ENCODE data around the gene DNAAF8. TPM values are rescaled to one million over a fixed set of nuclear protein-coding genes. Genes with fewer than 3 reads are reported as not detected.
"Not testable (repeated sequence)": the region's sequence is repeated elsewhere in the genome, so short reads cannot be mapped to it uniquely, and the experiment has no call there.

The DNAAF8 gene
- total RNA-seq, 1 donor from 2014 or later: not detected

DNA sequence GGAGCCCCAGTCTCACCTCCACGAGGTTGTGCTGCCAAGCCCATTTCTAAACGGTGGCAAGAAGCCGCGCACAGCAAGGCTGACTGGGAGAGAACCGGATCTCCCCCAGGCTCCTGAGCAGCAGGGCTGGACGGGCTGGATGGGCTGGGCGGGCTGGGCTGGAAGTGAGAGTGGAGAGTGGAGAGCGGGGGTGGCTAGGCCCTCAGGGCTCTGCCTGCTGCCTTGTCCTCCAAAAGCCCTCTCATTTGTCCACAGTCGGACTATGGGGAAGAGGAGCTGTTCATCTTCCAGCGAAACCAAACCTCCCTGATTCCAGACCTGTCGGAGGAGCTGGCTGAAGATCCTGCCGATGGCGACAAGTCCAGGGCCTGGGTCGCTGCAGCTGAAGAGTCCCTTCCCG lies 3.2 kb downstream of the DNAAF8 start:
- H3K27me3 Mint-ChIP-seq (ENCODE audit: insufficient read depth, low read depth): peaks cover 6% of the 10 kb centered on the region
- Histone ChIP-seq H3K4me3 (no peak overlapping the region), H3K79me2 (ENCODE audit: low read depth) (peaks cover 12% of the 10 kb centered on the region), H3K9ac (no peak overlapping the region), H3K4me1 (peaks cover 12% of the 10 kb centered on the region), H2AFZ (replicated peaks) (no peak overlapping the region), H4K20me1 (ENCODE audit: low read depth) (no peaks in the 10 kb centered on the region), H3K9me3 (ENCODE audit: low read depth) (no peaks in the 10 kb centered on the region), H3K36me3 (no peaks in the 10 kb centered on the region), H3F3A (ENCODE audit: low read depth) (peaks cover 27% of the 10 kb centered on the region), H3K27ac (no peak overlapping the region), H3K27me3 (no peaks in the 10 kb centered on the region), H3K4me2 (no peak overlapping the region)
- no peak overlapping the region for H3K27ac Mint-ChIP-seq
- no peak for DNase-seq (ENCODE audit: low spot score)
- peaks cover 14% of the 10 kb centered on the region for H3K4me1 Mint-ChIP-seq
- H3K4me3 Mint-ChIP-seq: no peak overlapping the region
- no peak for TF ChIP-seq EZH2 (IDR thresholded peaks at IDR 0.05)
- TF ChIP-seq, protein P1, sequence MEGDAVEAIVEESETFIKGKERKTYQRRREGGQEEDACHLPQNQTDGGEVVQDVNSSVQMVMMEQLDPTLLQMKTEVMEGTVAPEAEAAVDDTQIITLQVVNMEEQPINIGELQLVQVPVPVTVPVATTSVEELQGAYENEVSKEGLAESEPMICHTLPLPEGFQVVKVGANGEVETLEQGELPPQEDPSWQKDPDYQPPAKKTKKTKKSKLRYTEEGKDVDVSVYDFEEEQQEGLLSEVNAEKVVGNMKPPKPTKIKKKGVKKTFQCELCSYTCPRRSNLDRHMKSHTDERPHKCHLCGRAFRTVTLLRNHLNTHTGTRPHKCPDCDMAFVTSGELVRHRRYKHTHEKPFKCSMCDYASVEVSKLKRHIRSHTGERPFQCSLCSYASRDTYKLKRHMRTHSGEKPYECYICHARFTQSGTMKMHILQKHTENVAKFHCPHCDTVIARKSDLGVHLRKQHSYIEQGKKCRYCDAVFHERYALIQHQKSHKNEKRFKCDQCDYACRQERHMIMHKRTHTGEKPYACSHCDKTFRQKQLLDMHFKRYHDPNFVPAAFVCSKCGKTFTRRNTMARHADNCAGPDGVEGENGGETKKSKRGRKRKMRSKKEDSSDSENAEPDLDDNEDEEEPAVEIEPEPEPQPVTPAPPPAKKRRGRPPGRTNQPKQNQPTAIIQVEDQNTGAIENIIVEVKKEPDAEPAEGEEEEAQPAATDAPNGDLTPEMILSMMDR (IDR thresholded peaks at IDR 0.05): no peak
- no peak for TF ChIP-seq EZH2phosphoT487 (IDR thresholded peaks at IDR 0.05)
- no peaks in the 10 kb centered on the region for H3K9me3 Mint-ChIP-seq
- H3K36me3 Mint-ChIP-seq: no peaks in the 10 kb centered on the region

- not testable (repeated sequence) for H3K36me3 Mint-ChIP-seq, H3K27ac Mint-ChIP-seq, H3K4me3 Mint-ChIP-seq
These were observed 4.0 kb downstream of the DNAAF8 start for GRCh38 chr16:4738370-4738769.

DNA sequence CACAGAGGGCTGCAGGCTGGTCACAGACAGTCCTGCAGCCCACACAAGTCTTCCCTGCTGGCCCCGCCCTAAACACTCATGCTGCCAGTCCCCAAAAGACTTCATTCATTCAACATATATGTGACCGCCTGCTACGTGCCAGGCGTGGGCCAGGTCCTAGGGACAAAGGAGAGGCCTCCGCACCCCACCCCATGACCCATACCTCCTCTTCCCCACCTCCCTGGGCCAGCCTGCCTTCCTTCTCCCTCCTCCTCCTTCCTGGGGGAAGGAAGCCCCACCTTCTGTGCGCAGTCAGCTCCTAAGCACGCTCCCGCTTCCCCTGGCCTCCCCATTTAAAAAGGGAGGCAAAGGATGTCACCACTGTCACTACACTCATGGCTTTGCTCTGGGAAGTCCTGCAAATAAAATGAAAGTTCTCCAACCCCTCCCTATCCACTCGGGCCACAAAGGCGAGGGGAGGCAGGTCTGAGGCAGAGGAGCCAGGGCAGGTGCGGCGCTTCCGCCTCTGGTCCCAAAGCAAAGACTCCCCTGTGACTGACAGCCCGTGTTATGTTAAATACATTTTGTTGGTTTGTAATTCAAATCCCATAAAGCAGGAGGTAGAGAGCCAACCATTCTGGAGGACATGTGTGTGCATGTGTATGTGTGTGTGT lies 9.0 kb downstream of the DNAAF8 start:
- no peak overlapping the region for H3K27ac Mint-ChIP-seq
- Histone ChIP-seq H3K4me2 (no peak overlapping the region), H3K36me3 (no peaks in the 10 kb centered on the region), H3K79me2 (ENCODE audit: low read depth) (no peaks in the 10 kb centered on the region), H3K4me3 (no peak overlapping the region), H3K9me3 (ENCODE audit: low read depth) (no peaks in the 10 kb centered on the region), H4K20me1 (ENCODE audit: low read depth) (no peaks in the 10 kb centered on the region), H2AFZ (replicated peaks) (no peak overlapping the region), H3K9ac (no peak overlapping the region), H3K27ac (no peak overlapping the region), H3K27me3 (no peaks in the 10 kb centered on the region), H3K4me1 (peaks cover 17% of the 10 kb centered on the region), H3F3A (ENCODE audit: low read depth) (peaks cover 28% of the 10 kb centered on the region)
- H3K4me3 Mint-ChIP-seq: no peak overlapping the region
- H3K27me3 Mint-ChIP-seq (ENCODE audit: insufficient read depth, low read depth): peaks cover 11% of the 10 kb centered on the region
- H3K9me3 Mint-ChIP-seq: no peaks in the 10 kb centered on the region
- peaks cover 5% of the 10 kb centered on the region for H3K4me1 Mint-ChIP-seq
- no peaks in the 10 kb centered on the region for H3K36me3 Mint-ChIP-seq
- DNase-seq (ENCODE audit: low spot score): no peak
- TF ChIP-seq EZH2phosphoT487 (IDR thresholded peaks at IDR 0.05) (no peak), EZH2 (IDR thresholded peaks at IDR 0.05) (no peak)
- TF ChIP-seq, protein P1 (IDR thresholded peaks at IDR 0.05): no peak

More at GRCh38 chr16:4738370-4738769, 4.0 kb downstream of the DNAAF8 start:
- H3K4me2 ChIP-seq; DNase-seq (ENCODE audit: low spot score); H3K79me2 ChIP-seq (ENCODE audit: low read depth); H3K4me1 ChIP-seq; H4K20me1 ChIP-seq (ENCODE audit: low read depth); H3K9me3 ChIP-seq (ENCODE audit: low read depth); H3K4me3 ChIP-seq; H3K27ac ChIP-seq; H2AFZ ChIP-seq (replicated peaks); H3K9ac ChIP-seq; H3K27me3 ChIP-seq; H3K36me3 ChIP-seq; H3K4me1 Mint-ChIP-seq; H3K9me3 Mint-ChIP-seq: not testable (repeated sequence)
- peaks cover 24% of the 10 kb centered on the region for H3F3A ChIP-seq (ENCODE audit: low read depth)
- peaks cover 11% of the 10 kb centered on the region for H3K27me3 Mint-ChIP-seq (ENCODE audit: insufficient read depth, low read depth)

- H3K4me1 Mint-ChIP-seq: peaks cover 5% of the 10 kb centered on the region
- Histone ChIP-seq H3K4me2 (no peak overlapping the region), H3K79me2 (ENCODE audit: low read depth) (no peaks in the 10 kb centered on the region), H3K27me3 (no peaks in the 10 kb centered on the region), H2AFZ (replicated peaks) (no peak overlapping the region), H3F3A (ENCODE audit: low read depth) (peaks cover 30% of the 10 kb centered on the region), H3K9me3 (ENCODE audit: low read depth) (no peaks in the 10 kb centered on the region), H3K27ac (no peak overlapping the region), H4K20me1 (ENCODE audit: low read depth) (no peaks in the 10 kb centered on the region), H3K36me3 (no peaks in the 10 kb centered on the region), H3K4me1 (peaks cover 20% of the 10 kb centered on the region), H3K4me3 (no peak overlapping the region), H3K9ac (no peak overlapping the region)
- TF ChIP-seq EZH2 (IDR thresholded peaks at IDR 0.05): no peak
- TF ChIP-seq, protein P1 (IDR thresholded peaks at IDR 0.05): no peak
- TF ChIP-seq EZH2phosphoT487 (IDR thresholded peaks at IDR 0.05): no peak
- H3K36me3 Mint-ChIP-seq: no peaks in the 10 kb centered on the region
- no peak overlapping the region for H3K4me3 Mint-ChIP-seq
- H3K27me3 Mint-ChIP-seq (ENCODE audit: insufficient read depth, low read depth): peaks cover 11% of the 10 kb centered on the region
- DNase-seq (ENCODE audit: low spot score): no peak
- no peaks in the 10 kb centered on the region for H3K9me3 Mint-ChIP-seq
- no peak overlapping the region for H3K27ac Mint-ChIP-seq
These were observed 10.4 kb downstream of the DNAAF8 start for GRCh38 chr16:4744555-4745273.

Data from neural progenitor cell (in vitro differentiated cells).